HG03457 (cell line): ENCODE measurements around the gene HDAC4.

Experiments
- ATAC-seq: cut with Tn5 transposase; IDR thresholded peaks from one replicate; pipeline ENCODE4 v1.9.1; 2021; ENCODE audit warnings: moderate number of reproducible peaks; ENCODE audit not compliant: unreplicated experiment

The HDAC4 gene

GRCh38 chr2:239226677-239227581, 173.9 kb downstream of the HDAC4 start:
- no peak for ATAC-seq

- no peak for ATAC-seq
These were observed 174.8 kb downstream of the HDAC4 start for GRCh38 chr2:239225871-239226561.

GRCh38 chr2:239225371-239225851, 175.4 kb downstream of the HDAC4 start:
- no peak for ATAC-seq

- ATAC-seq, result no peak
These were observed 175.9 kb downstream of the HDAC4 start for GRCh38 chr2:239224955-239225354.

GRCh38 chr2:239224199-239224570, 176.6 kb downstream of the HDAC4 start:
- ATAC-seq, result no peak

- ATAC-seq, result no peak
These were observed 177.3 kb downstream of the HDAC4 start for GRCh38 chr2:239223310-239224198.

GRCh38 chr2:239222706-239223309, 178.0 kb downstream of the HDAC4 start:
- no peak for ATAC-seq

- ATAC-seq, result no peak
These were observed 178.5 kb downstream of the HDAC4 start for GRCh38 chr2:239222312-239222660.

GRCh38 chr2:239220981-239221396, 179.8 kb downstream of the HDAC4 start:
- no peak for ATAC-seq

GRCh38 chr2:239220341-239220740, 180.5 kb downstream of the HDAC4 start:
- no peak for ATAC-seq

GRCh38 chr2:239216614-239217273, 184.1 kb downstream of the HDAC4 start:
- ATAC-seq, result no peak

- no peak for ATAC-seq
These were observed 184.7 kb downstream of the HDAC4 start for GRCh38 chr2:239215988-239216613.

- no peak for ATAC-seq
These were observed 185.5 kb downstream of the HDAC4 start for GRCh38 chr2:239215136-239215925.

- no peak for ATAC-seq
These were observed 186.1 kb downstream of the HDAC4 start for GRCh38 chr2:239214725-239215124.

- ATAC-seq, result no peak
These were observed 187.1 kb downstream of the HDAC4 start for GRCh38 chr2:239213643-239214101.

- no peak for ATAC-seq
These were observed 187.7 kb downstream of the HDAC4 start for GRCh38 chr2:239212929-239213642.

GRCh38 chr2:239212121-239212928, 188.5 kb downstream of the HDAC4 start:
- no peak for ATAC-seq
